ENCODE data around the gene DLG2.

Gene DLG2

DNA sequence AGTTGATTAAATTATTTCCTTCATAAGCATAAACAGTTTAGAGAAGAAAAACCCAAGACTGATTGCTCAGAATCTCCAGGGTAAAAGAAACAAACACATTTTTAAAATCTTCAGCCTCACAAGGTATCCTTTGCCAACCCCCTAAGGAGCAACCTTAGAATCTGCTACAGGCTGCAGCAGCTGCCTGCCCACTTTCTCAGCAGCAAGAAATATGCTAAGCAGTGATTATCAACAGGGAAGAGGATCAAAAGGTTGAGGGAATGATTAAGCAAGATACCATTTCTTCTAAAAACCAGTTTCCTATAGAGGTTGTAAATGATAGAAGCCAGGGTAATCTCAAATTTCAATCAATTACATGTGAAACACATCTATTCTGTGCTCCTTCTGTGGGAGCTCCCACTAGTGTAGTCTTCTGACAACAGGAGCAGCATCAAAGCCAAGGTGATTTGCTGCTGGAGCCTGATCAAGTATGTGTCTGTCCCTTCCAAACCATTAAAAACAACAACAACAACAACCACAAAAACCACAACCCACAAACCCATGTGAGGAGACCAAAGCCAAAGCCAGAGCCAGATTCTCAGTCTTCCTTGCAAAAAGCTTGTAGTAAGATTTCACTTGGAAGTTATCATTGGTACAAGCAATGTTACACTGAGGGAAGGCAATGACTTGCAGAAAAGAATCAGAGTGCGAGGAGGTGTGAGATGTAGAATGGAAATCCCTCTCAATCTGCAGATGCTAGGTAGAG, 761.2 kb downstream of the DLG2 start:
- no peaks in the 10 kb centered on the region for H3K27me3 ChIP-seq (ENCODE audit: low read depth, low read length)
- no peak overlapping the region for H2AFZ ChIP-seq (ENCODE audit: low read depth, low read length)
- no peaks in the 10 kb centered on the region for H3K36me3 ChIP-seq (replicated peaks; ENCODE audit: low read depth, low read length)
- H4K20me1 ChIP-seq (ENCODE audit: insufficient read depth, low read length): no peaks in the 10 kb centered on the region
- H3K9ac ChIP-seq (ENCODE audit: low read length): no peak overlapping the region
- H3K9me3 ChIP-seq (ENCODE audit: insufficient read depth, low read length): no peaks in the 10 kb centered on the region
- no peaks in the 10 kb centered on the region for H3K79me2 ChIP-seq (ENCODE audit: low read length)
- TF ChIP-seq CTCF (IDR thresholded peaks at IDR 0.05; ENCODE audit: low read depth, low read length): no peak
- no peak for TF ChIP-seq EZH2phosphoT487 (IDR thresholded peaks at IDR 0.05; ENCODE audit: low read depth)
- H3K4me3 ChIP-seq (ENCODE audit: low read length): no peak overlapping the region
- no peaks in the 10 kb centered on the region for H3K4me1 ChIP-seq (ENCODE audit: low read length)
- no peak overlapping the region for H3K4me2 ChIP-seq (ENCODE audit: low read length)
- no peak overlapping the region for H3K27ac ChIP-seq (ENCODE audit: low read length)

GRCh38 chr11:84865257-84865656, 761.9 kb downstream of the DLG2 start:
- no peaks in the 10 kb centered on the region for H3K79me2 ChIP-seq (ENCODE audit: low read length)
- H3K4me3 ChIP-seq (ENCODE audit: low read length): no peak overlapping the region
- no peaks in the 10 kb centered on the region for H3K36me3 ChIP-seq (replicated peaks; ENCODE audit: low read depth, low read length)
- H3K9ac ChIP-seq (ENCODE audit: low read length): no peak overlapping the region
- H4K20me1 ChIP-seq (ENCODE audit: insufficient read depth, low read length): no peaks in the 10 kb centered on the region
- no peaks in the 10 kb centered on the region for H3K4me1 ChIP-seq (ENCODE audit: low read length)
- no peak for TF ChIP-seq CTCF (IDR thresholded peaks at IDR 0.05; ENCODE audit: low read depth, low read length)
- no peak for TF ChIP-seq EZH2phosphoT487 (IDR thresholded peaks at IDR 0.05; ENCODE audit: low read depth)
- H3K27ac ChIP-seq (ENCODE audit: low read length): no peak overlapping the region
- H3K27me3 ChIP-seq (ENCODE audit: low read depth, low read length): no peaks in the 10 kb centered on the region
- no peaks in the 10 kb centered on the region for H3K9me3 ChIP-seq (ENCODE audit: insufficient read depth, low read length)
- H2AFZ ChIP-seq (ENCODE audit: low read depth, low read length): no peak overlapping the region
- H3K4me2 ChIP-seq (ENCODE audit: low read length): no peak overlapping the region

DNA sequence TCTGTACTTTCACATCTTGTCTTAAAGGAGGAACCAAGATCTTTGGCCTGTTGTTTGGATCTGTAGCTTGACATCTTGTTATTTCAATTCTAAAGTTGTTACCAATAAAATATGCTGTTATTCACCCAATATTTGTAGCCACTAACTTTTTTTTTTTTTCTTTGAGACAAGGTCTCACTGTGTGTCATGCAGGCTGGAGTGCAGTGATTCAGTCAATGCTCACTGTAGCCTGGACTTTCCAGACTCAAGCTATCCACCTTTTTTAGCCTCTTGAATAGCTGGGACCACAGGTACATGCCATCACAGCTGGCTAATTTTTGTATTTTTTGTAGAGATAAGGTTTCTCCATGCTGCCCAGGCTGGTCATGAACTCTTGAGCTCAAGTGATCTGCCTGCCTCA, 769.4 kb downstream of the DLG2 start:
- no peaks in the 10 kb centered on the region for H3K79me2 ChIP-seq (ENCODE audit: low read length)
- no peak overlapping the region for H3K27ac ChIP-seq (ENCODE audit: low read length)
- H3K36me3 ChIP-seq (replicated peaks; ENCODE audit: low read depth, low read length): no peaks in the 10 kb centered on the region
- no peaks in the 10 kb centered on the region for H3K9me3 ChIP-seq (ENCODE audit: insufficient read depth, low read length)
- H3K4me3 ChIP-seq (ENCODE audit: low read length): no peak overlapping the region
- H2AFZ ChIP-seq (ENCODE audit: low read depth, low read length): no peak overlapping the region
- no peak overlapping the region for H3K4me2 ChIP-seq (ENCODE audit: low read length)
- no peaks in the 10 kb centered on the region for H3K4me1 ChIP-seq (ENCODE audit: low read length)
- H4K20me1 ChIP-seq (ENCODE audit: insufficient read depth, low read length): no peaks in the 10 kb centered on the region
- no peaks in the 10 kb centered on the region for H3K27me3 ChIP-seq (ENCODE audit: low read depth, low read length)
- no peak overlapping the region for H3K9ac ChIP-seq (ENCODE audit: low read length)
- TF ChIP-seq EZH2phosphoT487 (IDR thresholded peaks at IDR 0.05; ENCODE audit: low read depth): no peak
- TF ChIP-seq CTCF (IDR thresholded peaks at IDR 0.05; ENCODE audit: low read depth, low read length): no peak

GRCh38 chr11:84855508-84856245, 771.5 kb downstream of the DLG2 start:
- no peak overlapping the region for H3K27ac ChIP-seq (ENCODE audit: low read length)
- H3K79me2 ChIP-seq (ENCODE audit: low read length): no peaks in the 10 kb centered on the region
- no peak overlapping the region for H3K4me2 ChIP-seq (ENCODE audit: low read length)
- TF ChIP-seq CTCF (IDR thresholded peaks at IDR 0.05; ENCODE audit: low read depth, low read length) (no peak), EZH2phosphoT487 (IDR thresholded peaks at IDR 0.05; ENCODE audit: low read depth) (no peak)
- no peak overlapping the region for H2AFZ ChIP-seq (ENCODE audit: low read depth, low read length)
- H3K4me3 ChIP-seq (ENCODE audit: low read length): no peak overlapping the region
- no peaks in the 10 kb centered on the region for H3K36me3 ChIP-seq (replicated peaks; ENCODE audit: low read depth, low read length)
- H3K27me3 ChIP-seq (ENCODE audit: low read depth, low read length): no peaks in the 10 kb centered on the region
- no peak overlapping the region for H3K9ac ChIP-seq (ENCODE audit: low read length)
- no peaks in the 10 kb centered on the region for H3K4me1 ChIP-seq (ENCODE audit: low read length)
- H3K9me3 ChIP-seq (ENCODE audit: insufficient read depth, low read length): no peaks in the 10 kb centered on the region
- H4K20me1 ChIP-seq (ENCODE audit: insufficient read depth, low read length): no peaks in the 10 kb centered on the region
